Adipose tissue (tissue), 3 donors: ENCODE data around the gene VHLL. TPM values are rescaled to one million over a fixed set of nuclear protein-coding genes. Genes with fewer than 3 reads are reported as not detected.
"Not testable (repeated sequence)": the region's sequence is repeated elsewhere in the genome, so short reads cannot be mapped to it uniquely, and the experiment has no call there.

Source experiments
- H3K27ac ChIP-seq: one replicate; pipeline ENCODE4 v1.5.1; 2013; ENCODE audit warnings: low read depth, low read length
- WGBS, 3 donors: extraction: QIAGEN DNeasy Blood & Tissue Kit; methylation state at CpG; one replicate each; pipeline ENCODE4 v1.1.7; 2013; 5-methylcytosine and 5-hydroxymethylcytosine counted together
- polyA plus RNA-seq, 3 donors: library from polyadenylated mRNA; stranded (reverse); fragments of 200-250 nt; gene quantifications; one replicate each; pipeline ENCODE4 v1.2.3, GENCODE V29; 2013
- donor health status: healthy with polysubstance abuse.
- donor health status: Bipolar disorder and iron deficiency.
- donor health status: healthy.

Gene VHLL
- polyA plus RNA-seq: not detected

DNA sequence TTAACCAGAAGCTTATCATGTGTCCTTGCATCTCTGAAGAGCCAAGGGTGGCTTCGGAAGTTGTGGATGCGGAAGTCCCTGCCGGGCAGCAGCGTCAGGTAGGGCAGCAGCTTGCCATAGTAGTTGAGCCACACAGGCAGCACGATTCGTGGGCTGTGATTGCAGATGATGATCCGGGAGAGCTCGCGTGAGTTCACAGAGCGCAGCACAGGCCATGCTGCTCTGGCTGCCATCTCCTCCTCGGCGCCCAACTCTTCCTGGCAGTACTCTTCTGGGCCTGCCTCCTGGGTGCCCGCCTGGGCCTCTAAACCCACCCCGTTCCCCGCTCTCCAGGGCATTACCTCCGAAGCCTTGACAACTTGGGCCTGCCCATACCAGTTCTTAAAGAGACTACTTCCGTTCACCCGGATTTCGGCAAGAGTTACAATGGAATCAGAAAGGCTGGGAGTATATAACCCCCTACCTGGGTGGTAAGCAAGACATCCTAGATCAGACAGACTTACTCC, at the start of gene VHLL:
Gene VHLL, minus strand, starts transcription at position 456 of the 506 bp plus-strand sequence. Its CDS starts 118 bp downstream, at position 338.
- no peak within 1 kb of the TSS for H3K27ac ChIP-seq
- 88 to 94% (median 92%) methylated on average over 19 of the region's 19 CpGs for WGBS, 3 donors

DNA sequence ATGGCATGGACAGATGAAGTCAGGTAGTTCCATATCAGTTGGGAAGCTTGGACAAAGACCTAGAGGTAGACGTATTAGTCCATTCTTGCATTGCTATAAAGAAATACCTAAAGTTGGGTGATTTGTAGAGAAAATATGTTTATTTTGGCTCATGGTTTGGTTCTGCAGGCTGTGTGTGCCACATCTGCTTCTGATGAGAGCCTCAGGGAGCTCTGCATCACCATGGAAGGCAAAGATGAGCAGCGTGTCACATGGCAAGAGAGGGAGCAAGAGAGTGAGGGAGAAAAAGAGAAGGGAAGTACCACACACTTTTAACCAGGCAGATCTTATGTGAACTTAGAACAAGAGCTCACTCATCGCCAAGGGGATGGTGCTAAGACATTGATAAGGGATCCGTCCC, 48.2 kb upstream of the VHLL start:
- no peak overlapping the region for H3K27ac ChIP-seq
- 78 to 81% (median 79%) methylated on average over 4 of the region's 4 CpGs for WGBS, 3 donors

DNA sequence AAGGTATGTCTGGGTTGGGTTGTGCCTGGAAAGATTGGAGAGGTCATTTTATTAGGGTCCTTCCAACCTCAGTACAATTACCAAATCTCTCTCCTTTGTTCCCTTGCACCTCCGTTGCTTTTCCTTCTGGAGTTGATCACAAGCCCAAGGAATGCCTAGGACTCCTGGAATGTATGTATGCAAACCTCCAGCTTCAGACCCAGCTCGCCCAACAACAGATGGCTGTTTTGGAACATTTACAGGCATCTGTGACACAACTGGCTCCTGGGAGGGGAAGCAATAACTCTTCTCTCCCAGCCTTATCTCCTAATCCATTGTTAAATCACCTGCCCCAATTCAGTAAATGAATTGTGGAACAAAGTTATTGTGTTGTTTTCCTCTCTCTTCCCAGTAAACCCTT, 47.5 kb upstream of the VHLL start:
- 44 to 60% (median 59%) methylated on average over 2 of the region's 2 CpGs for WGBS, 3 donors
- H3K27ac ChIP-seq: no peak overlapping the region

DNA sequence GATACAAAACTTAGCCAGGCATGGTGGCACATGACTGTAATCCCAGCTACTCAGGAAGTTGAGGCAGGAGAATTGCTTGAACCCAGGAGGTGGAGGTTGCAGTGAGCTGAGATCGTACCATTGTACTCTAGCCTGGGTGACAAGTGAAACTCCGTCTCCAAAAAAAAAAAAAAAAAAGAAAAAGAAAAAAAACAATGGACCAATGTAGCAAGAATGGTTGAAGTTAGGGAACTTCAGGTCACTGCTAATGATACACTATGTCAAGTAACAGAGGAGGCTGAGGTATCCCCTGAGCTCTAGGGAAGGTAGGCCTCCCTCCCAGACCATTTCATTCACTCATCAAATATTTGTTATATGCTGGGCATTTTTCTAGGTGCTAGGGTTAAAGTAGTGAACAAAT, 46.9 kb upstream of the VHLL start:
- WGBS, 3 donors: 81 to 93% (median 92%) methylated on average over 2 of the region's 2 CpGs
- not testable (repeated sequence) for H3K27ac ChIP-seq

DNA sequence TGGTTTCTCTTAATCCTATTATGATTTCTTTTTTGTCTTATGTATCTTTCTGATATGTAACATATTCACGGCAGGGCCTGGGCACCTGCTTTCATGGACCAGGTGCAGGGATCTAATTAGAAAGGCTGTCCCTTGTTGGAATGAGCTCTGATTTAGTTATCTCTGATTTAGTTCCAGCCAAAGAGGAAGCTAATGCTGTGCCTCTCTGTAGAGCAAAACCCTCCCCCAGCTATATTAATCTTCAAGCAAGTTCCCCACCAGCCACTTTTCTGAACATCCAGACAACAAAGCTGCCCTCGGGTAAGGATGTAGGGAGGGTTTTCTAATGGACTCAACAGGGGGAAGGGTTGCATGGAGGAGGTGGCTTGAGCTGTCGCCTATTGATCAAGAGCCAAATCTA, 45.3 kb upstream of the VHLL start:
- H3K27ac ChIP-seq: no peak overlapping the region
- 59 to 68% (median 61%) methylated on average over 3 of the region's 3 CpGs for WGBS, 3 donors

DNA sequence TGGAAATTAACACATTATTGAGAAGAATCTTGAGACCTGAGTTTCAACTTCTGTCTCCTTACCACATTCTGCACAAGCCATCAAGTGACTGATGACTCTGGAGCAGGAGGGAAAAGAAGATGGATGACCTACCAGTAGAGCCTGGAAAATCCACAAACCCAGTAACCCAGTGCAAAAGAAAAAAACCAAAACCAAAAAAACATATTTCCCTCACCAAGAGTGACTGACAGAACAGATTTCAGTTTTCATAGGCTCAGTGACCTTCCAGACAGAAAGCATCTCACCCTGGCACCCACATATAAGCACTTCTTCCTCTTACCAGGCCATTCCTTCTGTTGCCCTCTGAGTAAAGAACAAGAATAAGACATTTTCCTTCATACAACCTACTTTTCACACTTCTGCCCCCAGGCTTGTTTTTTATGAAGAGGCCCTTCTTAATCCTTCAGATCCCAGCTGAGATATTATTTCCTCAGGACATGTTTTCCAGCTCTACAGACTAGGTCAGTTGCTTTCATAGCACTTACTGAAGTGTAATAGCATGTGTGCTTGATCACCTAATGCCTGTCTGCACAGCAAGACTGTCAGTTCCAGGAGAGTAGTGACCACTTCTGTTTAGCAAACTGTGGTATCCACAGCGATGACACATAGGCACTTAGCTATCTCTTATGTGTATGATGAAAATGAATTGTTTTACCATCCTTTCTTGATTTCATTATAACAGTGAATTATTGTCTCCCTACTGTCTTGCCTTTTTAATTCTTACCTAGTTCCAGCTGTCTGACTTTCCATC, 43.3 kb upstream of the VHLL start:
- no peak overlapping the region for H3K27ac ChIP-seq
- 79 to 95% (median 90%) methylated on average over 1 of the region's 1 CpG for WGBS, 3 donors

DNA sequence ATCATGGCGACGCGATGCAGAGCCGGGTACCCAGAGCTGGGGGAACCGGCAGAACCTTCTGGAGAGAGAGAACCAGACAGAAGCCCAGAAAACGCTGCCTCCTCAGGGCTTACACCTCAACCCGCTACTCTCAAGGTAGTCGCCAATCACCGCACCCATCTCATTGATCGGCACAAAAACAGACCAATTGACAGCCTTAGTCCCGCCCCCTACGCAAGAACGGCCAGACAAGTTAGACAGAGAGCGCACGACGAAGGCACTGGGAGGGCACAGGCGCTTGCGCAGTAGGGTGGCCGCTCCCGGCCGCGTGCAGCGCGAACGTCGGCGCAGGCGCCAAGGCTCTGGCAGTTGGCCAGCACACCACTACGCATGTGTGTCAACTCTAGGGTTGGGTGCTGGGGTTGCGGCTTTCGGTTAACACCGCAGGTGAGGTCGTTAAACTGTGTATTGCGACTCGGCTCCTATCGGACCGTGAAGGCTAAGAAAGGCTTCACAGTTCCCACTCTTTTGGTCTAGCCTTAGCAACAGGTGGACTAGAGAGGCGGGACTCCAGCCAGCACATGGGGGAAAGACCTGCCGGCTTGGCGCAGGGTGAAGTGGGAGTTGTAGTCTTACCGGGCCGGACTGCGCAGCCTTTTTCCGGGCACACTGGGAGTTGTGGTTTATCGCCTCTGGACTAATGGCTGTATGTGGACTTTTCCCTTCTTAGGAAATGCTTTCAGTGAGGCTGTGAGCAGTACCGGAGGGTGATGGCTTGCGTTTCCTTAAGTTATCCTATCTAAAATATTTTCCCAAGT, 39.3 kb upstream of the VHLL start, which contains the start of the genes CCT3 and TSACC:
Gene CCT3, minus strand, starts transcription at position 113 of the 797 bp plus-strand sequence. Its CDS starts 108 bp downstream, at position 5.
Gene TSACC, plus strand, starts transcription at position 347 of the 797 bp plus-strand sequence. CDS start 1,232 bp downstream, outside the sequence.
- no peak within 1 kb of the TSS for H3K27ac ChIP-seq
- whole genome bisulfite sequencing, 3 donors: 0 to 1% (median 0%) methylated on average over 46 to 47 of the region's 47 CpGs

DNA sequence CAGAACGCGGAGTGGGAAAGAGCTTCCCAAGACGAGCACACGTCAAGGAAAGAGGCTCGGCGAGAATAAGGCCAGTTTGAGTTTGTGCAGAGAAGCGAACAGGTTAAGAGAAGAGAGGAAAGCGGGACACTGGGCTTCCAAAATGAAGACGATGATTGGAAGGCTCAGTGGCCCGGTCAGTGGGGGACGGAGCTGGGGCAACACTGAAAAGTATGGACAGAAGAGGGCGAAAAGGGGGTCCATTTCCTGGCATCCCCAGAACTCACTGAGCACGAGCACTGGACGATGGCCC, 38.7 kb upstream of the VHLL start:
- no peak overlapping the region for H3K27ac ChIP-seq
- 0 to 1% (median 1%) methylated on average over 14 of the region's 14 CpGs for WGBS, 3 donors

DNA sequence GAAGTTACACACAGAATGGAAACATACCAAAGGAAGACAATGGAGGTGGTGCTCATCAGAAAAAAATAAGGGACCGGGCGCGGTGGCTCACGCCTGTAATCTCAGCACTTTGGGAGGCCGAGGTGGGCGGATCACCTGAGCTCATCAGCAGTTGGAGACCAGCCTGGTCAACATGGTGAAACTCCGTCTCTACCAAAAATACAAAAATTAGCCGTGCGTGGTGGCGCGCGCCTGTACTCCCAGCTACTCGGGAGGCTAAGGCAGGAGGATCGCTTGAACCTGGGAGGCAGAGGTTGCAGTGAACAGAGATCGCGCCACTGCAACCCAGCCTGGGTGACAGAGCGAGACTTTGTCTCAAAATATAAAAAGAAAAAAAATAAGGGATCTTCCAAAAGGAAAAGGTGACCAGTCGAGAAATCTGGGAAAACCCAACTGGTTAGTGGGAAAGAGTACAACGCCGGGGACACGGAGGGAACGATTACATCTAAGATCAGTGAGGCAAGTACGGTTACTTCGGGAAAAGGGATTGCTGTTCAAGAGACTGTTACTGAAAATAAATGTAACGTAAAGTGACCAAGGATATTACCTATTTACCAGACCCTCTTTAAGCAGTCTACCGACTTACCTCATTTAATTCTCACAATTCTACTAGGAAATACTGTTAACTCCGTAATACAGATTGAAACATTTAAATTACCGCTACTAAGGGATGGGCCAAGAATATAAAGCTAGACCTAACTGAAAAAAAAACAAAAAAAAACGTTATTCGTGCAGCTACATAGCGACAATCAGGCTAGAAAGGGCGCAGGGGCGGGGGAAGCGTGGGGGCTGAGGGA, 38.2 kb upstream of the VHLL start:
- no peak overlapping the region for H3K27ac ChIP-seq
- WGBS, 3 donors: 30 to 35% (median 32%) methylated on average over 34 of the region's 34 CpGs

DNA sequence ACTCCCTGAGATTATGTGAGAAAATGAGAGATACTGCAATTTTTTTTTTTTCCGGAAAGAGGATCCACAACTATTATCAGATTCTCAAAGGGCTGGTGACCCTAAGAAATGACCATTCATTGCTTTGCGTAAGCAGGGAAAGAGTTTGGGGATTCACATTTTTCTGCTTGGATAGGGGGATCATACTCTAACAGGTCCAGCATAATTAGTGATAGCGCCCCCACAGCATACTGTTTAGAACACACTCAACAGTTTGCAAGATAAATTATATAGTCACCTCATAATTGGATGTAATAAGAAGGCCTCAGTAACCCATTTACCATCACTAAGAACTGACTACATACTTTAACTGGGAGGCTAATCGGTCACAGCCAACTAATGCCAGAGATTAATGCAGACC, 37.1 kb upstream of the VHLL start:
- no peak overlapping the region for H3K27ac ChIP-seq
- 66 to 88% (median 84%) methylated on average over 4 of the region's 4 CpGs for WGBS, 3 donors

DNA sequence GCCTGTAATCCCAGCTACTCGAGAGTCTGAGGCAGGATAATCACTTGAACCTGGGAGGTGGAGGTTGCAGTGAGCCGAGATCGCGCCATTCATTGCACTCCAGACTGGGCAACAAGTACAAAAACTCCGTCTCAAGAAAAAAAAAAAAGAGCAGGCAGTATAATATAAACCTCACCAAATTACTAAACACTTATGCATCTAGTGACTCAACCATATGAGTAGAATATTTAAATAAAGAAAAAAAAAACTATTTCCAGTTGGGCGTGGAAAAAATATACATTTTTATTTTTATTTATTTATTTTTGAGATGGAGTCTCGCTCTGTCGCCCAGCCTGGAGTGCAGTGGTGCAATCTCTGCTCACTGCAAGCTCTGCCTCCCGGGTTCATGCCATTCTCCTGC, 24.1 kb upstream of the VHLL start:
- 91 to 98% (median 95%) methylated on average over 9 of the region's 9 CpGs for WGBS, 3 donors
- not testable (repeated sequence) for H3K27ac ChIP-seq

DNA sequence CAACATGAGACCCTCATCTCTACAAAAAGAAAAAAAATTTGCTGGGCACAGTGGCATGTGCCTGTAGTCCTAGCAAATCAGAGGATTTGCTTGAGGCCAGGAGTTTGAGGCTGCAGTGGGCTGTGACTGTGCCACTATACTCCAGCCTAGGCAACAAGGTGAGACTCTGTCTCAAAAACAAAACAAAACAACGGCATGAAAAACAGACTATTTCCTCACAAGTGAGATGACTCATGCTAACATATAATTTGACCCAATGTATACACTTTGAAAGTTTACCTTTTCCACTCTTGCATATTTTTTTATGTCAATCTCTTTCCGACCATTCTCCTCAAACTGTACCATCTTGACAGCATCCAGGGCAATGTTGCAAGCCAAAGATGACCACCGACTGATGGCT, 21.5 kb upstream of the VHLL start:
- WGBS, 3 donors: 82 to 87% (median 84%) methylated on average over 3 of the region's 3 CpGs
- H3K27ac ChIP-seq: no peak overlapping the region

DNA sequence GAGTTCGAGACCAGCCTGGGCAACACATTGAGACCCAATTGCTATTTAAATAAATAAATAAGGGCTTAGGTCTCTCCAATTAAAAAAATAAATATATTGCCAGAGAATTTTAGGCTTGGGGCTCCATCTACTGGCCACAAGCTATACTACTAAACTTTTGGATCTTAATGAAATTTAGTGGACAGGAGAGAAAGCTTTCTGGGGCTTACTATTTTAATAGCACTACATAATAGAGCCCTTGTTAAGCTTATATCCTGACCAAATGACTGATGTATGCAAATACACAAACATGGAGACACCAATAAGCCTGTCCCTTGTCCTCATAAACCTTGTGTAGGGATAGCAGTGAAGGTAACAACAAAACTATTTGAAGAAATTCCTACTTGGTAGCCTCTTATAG, 20.6 kb upstream of the VHLL start:
- no peak overlapping the region for H3K27ac ChIP-seq
- 50 to 92% (median 82%) methylated on average over 1 of the region's 1 CpG for WGBS, 3 donors

DNA sequence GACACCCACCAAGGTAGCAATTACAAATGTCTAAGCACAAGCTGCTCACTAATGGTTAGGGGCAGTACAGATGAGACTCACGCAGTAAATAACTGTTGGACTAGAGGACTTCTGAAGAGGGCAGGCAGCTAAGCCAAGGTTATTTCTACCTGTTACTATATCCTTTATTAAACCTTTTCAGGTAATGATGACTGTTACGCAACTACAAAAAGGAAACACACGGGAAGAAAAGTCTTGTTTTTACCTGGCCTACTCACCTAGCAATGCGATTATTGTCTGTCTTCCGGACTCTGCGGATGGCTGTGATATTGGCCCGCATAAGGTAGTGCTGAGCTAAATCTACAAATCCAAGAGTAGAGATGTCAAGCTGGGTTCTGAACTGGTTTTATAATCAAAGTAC, 17.8 kb upstream of the VHLL start:
- WGBS, 3 donors: 89 to 94% (median 92%) methylated on average over 7 of the region's 7 CpGs
- H3K27ac ChIP-seq: no peak overlapping the region

DNA sequence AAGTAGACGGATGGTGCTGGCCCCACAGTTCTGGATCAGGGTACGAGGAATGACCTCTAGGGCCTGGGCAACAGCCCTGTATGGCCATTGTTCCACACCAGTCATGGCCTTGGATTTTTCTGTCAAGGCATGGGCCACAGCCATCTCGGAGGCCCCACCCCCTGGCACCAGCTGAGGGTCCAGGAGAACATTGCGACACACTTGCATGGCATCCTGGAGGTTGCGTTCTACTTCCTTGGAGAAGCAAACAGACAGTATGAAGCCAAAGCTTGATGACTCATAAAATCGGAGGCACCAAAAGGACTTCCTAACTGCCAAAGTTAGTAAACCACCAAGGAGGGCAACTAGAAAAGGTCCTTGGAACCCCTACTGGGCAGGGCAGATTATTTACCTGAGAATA, 11.9 kb upstream of the VHLL start:
- 61 to 86% (median 64%) methylated on average over 6 of the region's 6 CpGs for WGBS, 3 donors
- no peak overlapping the region for H3K27ac ChIP-seq

DNA sequence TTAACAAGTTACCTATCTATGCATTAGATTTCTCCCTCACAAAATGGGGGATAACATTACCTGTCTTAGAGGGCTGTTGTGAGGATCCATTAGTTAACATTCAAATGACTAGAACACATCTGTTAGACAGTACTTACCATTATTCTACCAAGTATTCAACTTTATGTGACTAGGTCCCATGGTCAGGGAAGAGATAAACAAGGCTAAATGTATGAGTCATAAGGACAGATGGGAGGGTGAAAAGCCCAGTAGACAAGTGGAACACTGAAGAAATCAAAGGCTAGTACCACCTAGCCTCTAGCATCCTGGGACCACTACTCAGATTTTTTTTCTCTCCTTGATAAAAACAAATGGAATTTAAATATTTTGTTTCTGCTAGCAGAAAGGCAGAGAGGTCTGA, 9.0 kb upstream of the VHLL start:
- no peak overlapping the region for H3K27ac ChIP-seq

DNA sequence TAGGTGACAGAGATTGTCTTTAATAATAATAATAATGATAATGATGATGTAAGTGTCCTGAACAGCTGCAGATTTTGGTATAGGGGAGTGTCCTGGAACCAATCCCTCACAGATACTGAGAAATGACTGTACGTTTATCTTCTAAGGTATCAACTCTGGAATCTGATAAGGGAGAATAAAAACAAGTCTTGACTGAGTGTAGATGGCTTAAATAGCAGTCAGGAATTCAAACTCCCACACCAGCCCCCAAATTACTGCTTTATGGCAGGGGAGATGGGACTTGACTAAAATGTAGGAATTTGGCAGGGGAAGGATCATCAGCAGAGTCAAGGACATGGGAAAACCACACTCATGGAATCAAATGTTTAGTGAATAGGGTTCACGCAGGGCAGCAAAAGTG, 6.1 kb upstream of the VHLL start:
- H3K27ac ChIP-seq: no peak overlapping the region
- 63 to 85% (median 74%) methylated on average over 2 of the region's 2 CpGs for whole genome bisulfite sequencing, 3 donors

DNA sequence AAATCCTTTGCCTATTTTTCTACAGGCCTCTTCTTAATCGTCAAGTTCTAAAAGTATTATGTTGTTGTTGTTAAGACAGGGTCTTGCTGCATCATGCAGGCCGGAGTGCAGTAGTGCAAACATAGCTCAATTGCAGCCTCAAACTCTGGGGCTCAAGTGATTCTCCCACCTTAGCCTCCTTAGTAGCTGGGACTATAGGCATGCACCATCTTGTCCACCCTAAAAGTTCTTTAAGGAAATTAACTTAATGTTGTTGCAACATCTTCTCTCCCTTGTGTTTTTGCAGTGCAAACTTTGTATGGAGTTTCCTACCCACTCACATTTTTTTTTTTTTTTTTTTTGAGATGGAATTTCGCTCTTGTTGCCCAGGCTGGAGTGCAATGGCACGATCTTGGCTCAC, 4.1 kb upstream of the VHLL start:
- WGBS, 3 donors: 81 to 96% (median 90%) methylated on average over 2 to 4 of the region's 4 CpGs
- H3K27ac ChIP-seq: no peak overlapping the region
